HEK293 (cell line): ENCODE measurements around the gene ATP6V0B.

Experiments used
- AEBP2 ChIP-seq: fragments of 450-650 bp; formaldehyde crosslinking; IDR thresholded peaks from 2 replicates; pipeline ENCODE4 v1.5.1; 2016; ENCODE audit warnings: missing biosample characterization, missing genetic modification characterization, borderline replicate concordance
- BCL11A ChIP-seq: fragments of 450-650 bp; formaldehyde crosslinking; IDR thresholded peaks from 2 replicates; pipeline ENCODE4 v1.5.1; 2016; ENCODE audit warnings: low read depth, missing biosample characterization, missing genetic modification characterization
- CTCF ChIP-seq: fragments of 450-650 bp; formaldehyde crosslinking; IDR thresholded peaks from 2 replicates; pipeline ENCODE4 v1.5.1; 2016; ENCODE audit warnings: missing biosample characterization, missing genetic modification characterization
- KLF1 ChIP-seq: fragments of 450-650 bp; formaldehyde crosslinking; IDR thresholded peaks from 2 replicates; pipeline ENCODE4 v1.5.1; 2016; ENCODE audit warnings: missing biosample characterization, missing genetic modification characterization
- KLF10 ChIP-seq: fragments of 450-650 bp; IDR thresholded peaks from 2 replicates; pipeline ENCODE4 v1.5.1; 2018; ENCODE audit warnings: missing biosample characterization, mild to moderate bottlenecking, missing genetic modification characterization
- KLF17 ChIP-seq: fragments of 450-650 bp; formaldehyde crosslinking; IDR thresholded peaks from 2 replicates; pipeline ENCODE4 v1.5.1; 2016; ENCODE audit warnings: missing biosample characterization, missing genetic modification characterization
- REST ChIP-seq: fragments of 450-650 bp; formaldehyde crosslinking; IDR thresholded peaks from 2 replicates; pipeline ENCODE4 v1.5.1; 2016; ENCODE audit warnings: missing biosample characterization, missing genetic modification characterization
- ZBTB8A ChIP-seq: fragments of 450-650 bp; formaldehyde crosslinking; IDR thresholded peaks from 2 replicates; pipeline ENCODE4 v1.5.1; 2016; ENCODE audit warnings: missing biosample characterization, missing genetic modification characterization
- ZFP3 ChIP-seq: fragments of 450-650 bp; formaldehyde crosslinking; IDR thresholded peaks from 2 replicates; pipeline ENCODE4 v1.5.1; 2016; ENCODE audit warnings: low read depth, missing biosample characterization, missing genetic modification characterization
- ZFP41 ChIP-seq: fragments of 450-650 bp; formaldehyde crosslinking; IDR thresholded peaks from 2 replicates; pipeline ENCODE4 v1.5.1; 2016; ENCODE audit warnings: missing biosample characterization, missing genetic modification characterization, borderline replicate concordance
- ZFP69B ChIP-seq: fragments of 450-650 bp; formaldehyde crosslinking; IDR thresholded peaks from 2 replicates; pipeline ENCODE4 v1.5.1; 2016; ENCODE audit warnings: missing biosample characterization, missing genetic modification characterization
- ZNF114 ChIP-seq: fragments of 450-650 bp; formaldehyde crosslinking; IDR thresholded peaks from 2 replicates; pipeline ENCODE4 v1.5.0; 2017; ENCODE audit warnings: missing biosample characterization, missing genetic modification characterization
- ZNF174 ChIP-seq: fragments of 450-650 bp; formaldehyde crosslinking; IDR thresholded peaks from 2 replicates; pipeline ENCODE4 v1.5.0; 2017; ENCODE audit warnings: missing biosample characterization, mild to moderate bottlenecking, missing genetic modification characterization
- ZNF214 ChIP-seq: fragments of 450-650 bp; formaldehyde crosslinking; IDR thresholded peaks from 2 replicates; pipeline ENCODE4 v1.5.1; 2017; ENCODE audit warnings: missing biosample characterization, mild to moderate bottlenecking, missing genetic modification characterization, borderline replicate concordance
- ZNF280D ChIP-seq: fragments of 450-650 bp; formaldehyde crosslinking; IDR thresholded peaks from 2 replicates; pipeline ENCODE4 v1.5.1; 2016; ENCODE audit warnings: missing biosample characterization, missing genetic modification characterization
- ZNF292 ChIP-seq: fragments of 450-650 bp; formaldehyde crosslinking; IDR thresholded peaks from 2 replicates; pipeline ENCODE4 v1.5.1; 2016; ENCODE audit warnings: low read depth, missing biosample characterization, missing genetic modification characterization, borderline replicate concordance
- ZNF350 ChIP-seq: fragments of 450-650 bp; formaldehyde crosslinking; IDR thresholded peaks from 2 replicates; pipeline ENCODE4 v1.5.0; 2017; ENCODE audit warnings: missing biosample characterization, mild to moderate bottlenecking, missing genetic modification characterization
- ZNF394 ChIP-seq: fragments of 450-650 bp; formaldehyde crosslinking; IDR thresholded peaks from 2 replicates; pipeline ENCODE4 v1.5.1; 2016; ENCODE audit warnings: missing biosample characterization, missing genetic modification characterization, mild to moderate bottlenecking, moderate library complexity, borderline replicate concordance
- ZNF416 ChIP-seq: fragments of 450-650 bp; formaldehyde crosslinking; IDR thresholded peaks from 2 replicates; pipeline ENCODE4 v1.5.1; 2016; ENCODE audit warnings: missing biosample characterization, missing genetic modification characterization
- ZNF423 ChIP-seq: fragments of 450-650 bp; formaldehyde crosslinking; IDR thresholded peaks from 2 replicates; pipeline ENCODE4 v1.5.1; 2016; ENCODE audit warnings: missing biosample characterization, missing genetic modification characterization
- ZNF426 ChIP-seq: fragments of 450-650 bp; formaldehyde crosslinking; IDR thresholded peaks from 2 replicates; pipeline ENCODE4 v1.5.1; 2017; ENCODE audit warnings: missing biosample characterization, missing genetic modification characterization, mild to moderate bottlenecking, inconsistent platforms, moderate library complexity
- ZNF514 ChIP-seq: fragments of 450-650 bp; formaldehyde crosslinking; IDR thresholded peaks from 2 replicates; pipeline ENCODE4 v1.5.1; 2016; ENCODE audit warnings: missing biosample characterization, missing genetic modification characterization
- ZNF529 ChIP-seq: fragments of 450-650 bp; formaldehyde crosslinking; IDR thresholded peaks from 2 replicates; pipeline ENCODE4 v1.5.1; 2017; ENCODE audit warnings: missing genetic modification characterization, missing biosample characterization; ENCODE audit not compliant: insufficient replicate concordance
- ZNF654 ChIP-seq: fragments of 450-650 bp; formaldehyde crosslinking; IDR thresholded peaks from 2 replicates; pipeline ENCODE4 v1.5.1; 2016; ENCODE audit warnings: low read depth, missing biosample characterization, missing genetic modification characterization
- ZNF677 ChIP-seq: fragments of 450-650 bp; IDR thresholded peaks from 2 replicates; pipeline ENCODE4 v1.5.0; 2018; ENCODE audit warnings: missing biosample characterization, mild to moderate bottlenecking, missing genetic modification characterization, moderate library complexity
- ZNF777 ChIP-seq: fragments of 450-650 bp; formaldehyde crosslinking; IDR thresholded peaks from 2 replicates; pipeline ENCODE4 v1.5.1; 2017; ENCODE audit warnings: missing biosample characterization, missing genetic modification characterization, borderline replicate concordance
- ZNF791 ChIP-seq: fragments of 450-650 bp; formaldehyde crosslinking; IDR thresholded peaks from 2 replicates; pipeline ENCODE4 v1.5.1; 2016; ENCODE audit warnings: missing biosample characterization, missing genetic modification characterization
- ZNF843 ChIP-seq: fragments of 450-650 bp; formaldehyde crosslinking; IDR thresholded peaks from 2 replicates; pipeline ENCODE4 v1.5.1; 2016; ENCODE audit warnings: missing biosample characterization, missing genetic modification characterization
- ZSCAN16 ChIP-seq: fragments of 450-650 bp; formaldehyde crosslinking; IDR thresholded peaks from 2 replicates; pipeline ENCODE4 v1.5.1; 2016; ENCODE audit warnings: missing biosample characterization, missing genetic modification characterization

ATP6V0B gene

GRCh38 chr1:43974443-43975248 is at the start of gene ATP6V0B (continued):
- no peak for TF ChIP-seq ZNF280D (tag by site-specific recombination)
- TF ChIP-seq BCL11A (tag by site-specific recombination): no peak
- no peak for TF ChIP-seq KLF17
- TF ChIP-seq KLF1 (tag by site-specific recombination): peak; percentile 56
- TF ChIP-seq ZNF791 (tag by site-specific recombination): no peak
- peak; percentile 46; the same call in 1 of the 2 replicates for TF ChIP-seq ZNF843 (tag by site-specific recombination)
- no peak for TF ChIP-seq ZNF514 (tag by site-specific recombination)
- no peak for TF ChIP-seq ZNF654 (tag by site-specific recombination)
- no peak for TF ChIP-seq ZNF292
- peak; percentile 93 for TF ChIP-seq ZBTB8A (tag by site-specific recombination)
- no peak for TF ChIP-seq ZSCAN16 (tag by site-specific recombination)
- TF ChIP-seq ZNF423: peak; percentile 55; the same call in 1 of the 2 replicates
- TF ChIP-seq ZNF426: no peak
- no peak for TF ChIP-seq ZNF416 (tag by site-specific recombination)
- TF ChIP-seq ZFP3 (tag by site-specific recombination): no peak
- TF ChIP-seq CTCF (tag by site-specific recombination): peak; percentile 89
- TF ChIP-seq ZNF214 (tag by site-specific recombination): no peak
- TF ChIP-seq ZNF677 (tag by site-specific recombination): no peak
- no peak for TF ChIP-seq ZNF114
- no peak; the same call in 1 of the 2 replicates for TF ChIP-seq ZFP69B
- peak; percentile 51; the same call in 1 of the 2 replicates for TF ChIP-seq KLF10 (tag by site-specific recombination)
- TF ChIP-seq ZNF350 (tag by site-specific recombination): no peak
- no peak for TF ChIP-seq ZNF174 (tag by site-specific recombination)
- TF ChIP-seq ZNF394 (tag by site-specific recombination): 0 out of 2 replicates have a peak, but pooled peaks have one; percentile 16
- no peak; the same call in 1 of the 2 replicates for TF ChIP-seq ZNF777 (tag by site-specific recombination)
- no peak for TF ChIP-seq AEBP2
- TF ChIP-seq ZNF529 (tag by site-specific recombination): no peak
- no peak for TF ChIP-seq ZFP41 (tag by site-specific recombination)
- TF ChIP-seq REST (tag by site-specific recombination): peak; percentile 27; the same call in 1 of the 2 replicates
- TF ChIP-seq, all 188 proteins: peak for 58
